Measurements from ENCODE around the gene SYT17.

The SYT17 gene

GRCh38 chr16:19167710-19168370 is at the start of gene SYT17:
TSS of gene SYT17 (plus strand) at chr16:19168240. CDS start at chr16:19168647, 407 bp downstream.
- no peak for DNase-seq

GRCh38 chr16:19118938-19119431 is 49.1 kb upstream of the SYT17 start:
- DNase-seq = no peak

GRCh38 chr16:19119564-19119963 is 48.5 kb upstream of the SYT17 start:
- no peak for DNase-seq

- no peak for DNase-seq
Observed at GRCh38 chr16:19123535-19124178, 44.4 kb upstream of the SYT17 start.

GRCh38 chr16:19126300-19126699 is 41.7 kb upstream of the SYT17 start:
- no peak for DNase-seq

- DNase-seq = no peak
Observed at GRCh38 chr16:19127205-19127604, 40.8 kb upstream of the SYT17 start.

- DNase-seq = no peak
Observed at GRCh38 chr16:19127674-19128131, 40.3 kb upstream of the SYT17 start.

- DNase-seq = no peak
Observed at GRCh38 chr16:19128454-19129200, 39.4 kb upstream of the SYT17 start.

GRCh38 chr16:19130385-19130784 is 37.7 kb upstream of the SYT17 start:
- no peak for DNase-seq

GRCh38 chr16:19130852-19131824 is 36.9 kb upstream of the SYT17 start:
- no peak for DNase-seq

- no peak for DNase-seq
Observed at GRCh38 chr16:19131825-19132218, 36.2 kb upstream of the SYT17 start.

- no peak for DNase-seq
Observed at GRCh38 chr16:19132255-19132654, 35.8 kb upstream of the SYT17 start.

GRCh38 chr16:19132898-19133297 is 35.1 kb upstream of the SYT17 start:
- no peak for DNase-seq

- DNase-seq = no peak
Observed at GRCh38 chr16:19133600-19133999, 34.4 kb upstream of the SYT17 start.

- no peak for DNase-seq
Observed at GRCh38 chr16:19135201-19135842, 32.7 kb upstream of the SYT17 start.

- DNase-seq = no peak
Observed at GRCh38 chr16:19135896-19136438, 32.1 kb upstream of the SYT17 start.

GRCh38 chr16:19136549-19137196 is 31.4 kb upstream of the SYT17 start:
- DNase-seq = no peak

- no peak for DNase-seq
Observed at GRCh38 chr16:19137201-19138128, 30.6 kb upstream of the SYT17 start.

- DNase-seq = no peak
Observed at GRCh38 chr16:19138601-19139000, 29.4 kb upstream of the SYT17 start.

Measured in activated T-cell treated with anti-CD3 and anti-CD28 coated beads for 4 hours (primary cell).